ENCODE data around the gene KIAA1671. TPM values are rescaled to one million over a fixed set of nuclear protein-coding genes. Genes with fewer than 3 reads are reported as not detected.

KIAA1671 gene
- polyA plus RNA-seq, 3 donors = not detected

GRCh38 chr22:25143156-25144076 is 190.9 kb downstream of the KIAA1671 start:
- no peak overlapping the region for H3K4me3 Mint-ChIP-seq
- Histone ChIP-seq H3K27me3 (ENCODE audit: control insufficient read depth in 2 of 2, insufficient read depth in 2 of 2, low read length in 2 of 2) (no peaks in the 10 kb centered on the region), H3K4me2 (replicated peaks; ENCODE audit: extremely low read depth, low read length, poor library complexity, severe bottlenecking) (no peak overlapping the region), H3K9me3 (replicated peaks in 1 of 2; ENCODE audit: control insufficient read depth in 1 of 2, insufficient read depth in 1 of 2, low read length in 2 of 2) (no peaks in the 10 kb centered on the region), H3K79me2 (ENCODE audit: insufficient read depth, low read length) (no peaks in the 10 kb centered on the region), H3K9ac (ENCODE audit: insufficient read depth, low read length, poor library complexity, severe bottlenecking) (no peak overlapping the region), H3K36me3 (replicated peaks in 1 of 2; ENCODE audit: control insufficient read depth in 1 of 2, insufficient read depth in 2 of 2, low read length in 2 of 2) (no peaks in the 10 kb centered on the region), H4K20me1 (ENCODE audit: insufficient read depth, low read length) (no peaks in the 10 kb centered on the region), H3K4me3 (replicated peaks in 1 of 3; ENCODE audit: low read depth in 2 of 3, low read length in 3 of 3) (no peak overlapping the region), H3K27ac (ENCODE audit: low read depth in 1 of 2, low read length in 2 of 2) (no peak overlapping the region), H3K4me1 (ENCODE audit: control insufficient read depth in 1 of 2, insufficient read depth in 2 of 2, low read length in 2 of 2) (no peaks in the 10 kb centered on the region), H2AFZ (ENCODE audit: insufficient read depth, low read depth, low read length, poor library complexity, severe bottlenecking) (no peak overlapping the region)
- intact Hi-C loops (cut with micrococcal nuclease) = no loop called here
- peaks cover 0 to 4% (median 4%) of the 10 kb centered on the region in 3 donors for H3K27me3 Mint-ChIP-seq (ENCODE audit: low read depth in 3 of 3)
- TF ChIP-seq CTCF (IDR thresholded peaks at IDR 0.05) = no peak
- WGBS (ENCODE audit: insufficient coverage) = 88% methylated on average over 2 of the region's 5 CpGs
- DNase-seq = no peak
- H3K36me3 Mint-ChIP-seq = no peaks in the 10 kb centered on the region
- H3K4me1 Mint-ChIP-seq = no peaks in the 10 kb centered on the region
- H3K9me3 Mint-ChIP-seq = no peaks in the 10 kb centered on the region
- H3K27ac Mint-ChIP-seq = peak overlapping the region in 1 of 7 donors; percentile 28

DNA sequence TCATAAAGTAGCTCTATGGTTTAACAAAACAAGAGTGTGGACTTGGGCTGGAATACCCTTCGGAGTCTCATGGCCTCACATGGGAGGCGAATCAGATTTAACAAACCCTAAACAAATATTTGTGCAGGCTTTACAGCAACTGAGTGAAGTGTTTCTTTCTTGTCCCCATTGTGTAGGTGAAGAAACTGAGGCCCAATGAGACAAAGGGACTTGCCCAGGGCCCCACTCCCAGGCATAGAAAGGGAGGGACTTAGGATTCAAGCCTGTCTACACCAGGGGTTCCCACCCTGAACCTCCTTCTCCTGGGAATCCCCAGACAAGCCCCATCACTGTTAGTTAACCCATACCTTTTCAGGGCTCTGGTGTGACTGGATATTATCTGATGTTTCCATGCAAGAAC is 192.0 kb downstream of the KIAA1671 start:
- no peak for TF ChIP-seq CTCF (IDR thresholded peaks at IDR 0.05)
- Histone ChIP-seq H3K4me3 (replicated peaks in 1 of 3; ENCODE audit: low read depth in 2 of 3, low read length in 3 of 3) (no peak overlapping the region), H3K4me1 (ENCODE audit: control insufficient read depth in 1 of 2, insufficient read depth in 2 of 2, low read length in 2 of 2) (no peaks in the 10 kb centered on the region), H3K27me3 (ENCODE audit: control insufficient read depth in 2 of 2, insufficient read depth in 2 of 2, low read length in 2 of 2) (no peaks in the 10 kb centered on the region), H3K79me2 (ENCODE audit: insufficient read depth, low read length) (no peaks in the 10 kb centered on the region), H2AFZ (ENCODE audit: insufficient read depth, low read depth, low read length, poor library complexity, severe bottlenecking) (no peak overlapping the region), H3K36me3 (replicated peaks in 1 of 2; ENCODE audit: control insufficient read depth in 1 of 2, insufficient read depth in 2 of 2, low read length in 2 of 2) (no peaks in the 10 kb centered on the region), H3K9ac (ENCODE audit: insufficient read depth, low read length, poor library complexity, severe bottlenecking) (no peak overlapping the region), H3K9me3 (replicated peaks in 1 of 2; ENCODE audit: control insufficient read depth in 1 of 2, insufficient read depth in 1 of 2, low read length in 2 of 2) (no peaks in the 10 kb centered on the region), H3K4me2 (replicated peaks; ENCODE audit: extremely low read depth, low read length, poor library complexity, severe bottlenecking) (no peak overlapping the region), H3K27ac (ENCODE audit: low read depth in 1 of 2, low read length in 2 of 2) (no peak overlapping the region), H4K20me1 (ENCODE audit: insufficient read depth, low read length) (no peaks in the 10 kb centered on the region)
- H3K4me3 Mint-ChIP-seq = no peak overlapping the region
- WGBS (ENCODE audit: insufficient coverage) = no CpG with 5 or more reads among the region's 2 CpGs
- peaks cover 0 to 5% (median 4%) of the 10 kb centered on the region in 3 donors for H3K27me3 Mint-ChIP-seq (ENCODE audit: low read depth in 3 of 3)
- no peaks in the 10 kb centered on the region for H3K4me1 Mint-ChIP-seq
- no peak for DNase-seq
- H3K27ac Mint-ChIP-seq = no peak overlapping the region
- intact Hi-C loops (cut with micrococcal nuclease) = no loop called here
- no peaks in the 10 kb centered on the region for H3K36me3 Mint-ChIP-seq
- no peaks in the 10 kb centered on the region for H3K9me3 Mint-ChIP-seq

Measured in CD14-positive monocyte (primary cell).